Suppressor macrophage treated with lipopolysaccharide for 4 hours (primary cell): Measurements from ENCODE around the gene MAGEH1.

ENCODE experiments used
- DNase-seq: peaks from one replicate; pipeline ENCODE4 v3.0.0-alpha.2; 2020

Gene MAGEH1

DNA sequence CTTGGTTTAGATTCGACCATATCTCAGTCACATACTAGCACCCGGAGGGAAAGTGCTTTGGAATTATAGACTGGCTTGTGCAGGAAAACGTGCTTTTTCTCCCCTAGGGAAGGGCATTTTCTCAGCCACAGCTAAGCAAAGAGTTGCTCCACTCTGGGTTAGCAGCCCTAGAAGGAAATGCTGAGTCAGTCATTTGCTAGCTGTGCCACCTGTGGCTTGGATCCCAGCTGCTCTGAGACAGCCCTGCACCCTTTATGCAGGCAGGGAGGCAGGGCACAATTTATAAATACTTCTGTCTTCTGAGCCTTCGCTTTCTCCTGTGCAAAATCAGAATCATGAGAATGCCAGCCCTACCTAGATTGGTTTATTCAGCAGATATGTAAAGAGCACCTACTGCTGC, 39.0 kb downstream of the MAGEH1 start:
- no peak for DNase-seq
